AML-193 (cell line): ENCODE results near the gene CD52.
"Not testable (repeated sequence)": the region's sequence is repeated elsewhere in the genome, so short reads cannot be mapped to it uniquely, and the experiment has no call there.

ENCODE experiments used
- DNase-seq, 2 experiments: peaks; one replicate each; lab custom pipeline; 2025; lab: John Stamatoyannopoulos, UW

The CD52 gene

DNA sequence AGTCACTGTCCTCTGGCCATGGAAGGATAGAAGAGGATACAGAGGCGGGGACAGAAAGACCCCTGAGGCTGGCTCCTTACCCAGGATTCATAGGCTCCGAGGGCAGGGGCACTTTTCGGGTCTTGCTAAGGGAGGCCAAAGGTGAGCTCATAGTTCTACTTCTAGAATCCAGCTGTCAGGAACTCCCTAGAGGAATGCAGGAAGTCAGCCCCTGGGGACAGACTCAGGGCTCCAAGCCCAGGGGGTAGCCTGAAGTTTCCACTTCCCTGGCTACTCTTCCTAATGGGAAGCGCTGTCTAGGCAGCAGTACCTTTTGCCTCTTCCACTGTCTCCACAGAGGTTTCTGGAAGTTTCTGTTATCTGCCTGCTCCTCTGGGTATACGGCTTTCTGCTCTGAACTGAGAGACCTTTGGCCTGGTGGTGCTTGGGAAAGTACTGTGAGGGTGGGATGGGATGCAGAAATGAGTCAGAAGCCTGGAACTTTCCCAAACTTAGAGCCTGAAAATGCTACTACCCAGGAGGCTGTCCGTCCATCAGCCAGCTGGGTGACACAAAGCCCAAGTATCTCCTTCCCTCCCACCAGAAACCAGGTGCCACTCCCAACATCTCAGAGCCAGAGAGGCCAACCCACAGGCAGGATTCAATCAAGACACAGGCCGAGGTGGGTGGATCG, 14.9 kb upstream of the CD52 start:
- DNase-seq = no peak

DNA sequence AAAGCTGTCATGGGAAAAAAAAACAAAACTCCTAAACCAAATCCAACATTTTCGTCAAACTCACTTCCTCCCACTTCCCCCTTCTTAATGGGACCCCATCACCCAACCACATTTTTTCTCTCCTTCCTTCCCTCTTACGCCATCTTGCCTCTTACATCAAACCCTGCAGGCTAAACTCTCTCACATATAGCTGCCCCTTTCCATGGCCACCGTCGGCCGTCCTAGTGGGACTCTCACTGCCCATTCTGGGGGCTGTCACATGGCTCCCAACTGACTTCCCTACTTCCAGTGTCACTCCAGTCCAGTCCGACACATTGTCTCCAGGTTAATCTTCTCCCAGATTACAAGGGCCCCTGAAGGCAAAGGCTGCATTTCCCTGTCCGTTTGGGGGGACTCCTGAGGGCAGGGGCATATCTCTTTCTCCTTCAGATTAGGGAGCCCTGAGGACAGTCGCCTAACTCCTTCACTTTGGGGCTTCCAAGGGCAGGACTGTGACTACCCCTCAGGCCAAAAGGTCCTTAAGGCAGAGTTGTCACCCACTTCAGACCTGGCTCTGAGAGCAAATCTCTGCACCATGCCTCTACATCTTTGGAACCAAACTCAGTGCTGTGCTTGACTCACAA, 12.0 kb upstream of the CD52 start:
- DNase-seq = peak; percentile 46 to 49

DNA sequence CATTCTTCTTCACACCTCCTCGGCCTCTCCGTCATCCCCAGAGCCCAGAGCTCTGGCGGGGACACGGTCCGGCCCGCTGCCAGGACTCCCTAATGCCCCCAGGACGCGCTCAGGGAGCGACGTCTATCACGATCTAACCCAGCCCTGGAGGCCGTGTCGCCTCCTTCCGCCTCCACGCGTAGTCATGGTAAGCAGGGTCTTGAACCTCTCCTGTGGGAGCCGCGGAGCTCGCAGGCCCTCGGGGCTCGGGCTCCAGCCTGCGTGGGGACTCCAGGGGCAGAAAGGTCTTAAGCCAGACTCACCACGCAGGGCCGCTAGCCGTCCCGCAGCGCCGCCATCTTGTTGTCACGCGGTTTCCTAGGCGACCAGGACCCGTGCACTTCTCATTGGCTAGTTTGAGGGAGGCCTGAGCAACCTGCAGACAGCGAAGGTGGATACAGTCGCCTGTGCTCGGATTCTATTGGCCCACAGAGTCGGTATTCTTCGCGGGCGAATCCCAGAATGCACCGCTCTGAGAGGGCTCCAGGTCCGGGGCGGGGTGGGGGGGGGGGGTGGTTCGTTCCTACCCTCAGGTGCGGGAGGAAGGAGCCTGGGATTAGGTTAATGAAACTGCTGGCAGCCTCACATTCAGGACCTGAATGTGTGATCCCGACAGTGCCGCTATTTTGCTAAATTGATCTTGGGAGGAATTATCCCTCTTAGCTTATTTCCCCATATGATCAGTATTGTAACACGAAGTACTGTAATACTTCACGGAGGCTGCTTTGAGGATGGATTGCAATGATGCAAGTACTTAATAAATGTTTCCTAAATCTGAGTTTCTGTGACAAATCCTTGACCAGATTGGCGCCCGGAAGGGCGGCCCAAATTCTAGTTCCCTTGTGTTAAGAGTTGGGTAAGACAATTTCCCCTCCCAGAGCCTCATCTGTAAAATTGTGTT, 11.2 kb upstream of the CD52 start, which contains the start of gene UBXN11:
TSS of gene UBXN11 (minus strand) at position 347 of the 940 bp plus-strand sequence. CDS start 3,753 bp downstream, outside the sequence.
- DNase-seq = peak; percentile 82 to 86

DNA sequence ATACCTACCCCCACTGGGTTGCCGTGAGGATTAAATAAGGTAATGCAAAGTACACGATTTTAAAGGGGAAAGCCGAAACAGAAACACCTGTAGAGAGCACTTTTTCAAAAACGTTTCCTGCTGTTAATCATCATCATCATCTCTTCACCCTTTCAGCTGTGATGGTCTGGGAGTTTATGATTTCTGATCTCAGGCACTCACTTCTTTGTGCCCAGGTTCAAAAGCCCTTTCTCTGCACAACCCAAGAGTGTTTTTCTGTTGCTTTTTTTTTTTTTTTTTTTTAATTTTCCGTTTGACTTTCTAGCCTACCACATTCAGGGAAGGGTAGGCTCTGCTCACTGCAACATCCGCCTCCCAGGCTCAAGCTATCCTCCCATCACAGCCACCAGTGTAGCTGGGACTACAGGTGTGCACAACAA, 10.4 kb upstream of the CD52 start:
- DNase-seq = no peak

DNA sequence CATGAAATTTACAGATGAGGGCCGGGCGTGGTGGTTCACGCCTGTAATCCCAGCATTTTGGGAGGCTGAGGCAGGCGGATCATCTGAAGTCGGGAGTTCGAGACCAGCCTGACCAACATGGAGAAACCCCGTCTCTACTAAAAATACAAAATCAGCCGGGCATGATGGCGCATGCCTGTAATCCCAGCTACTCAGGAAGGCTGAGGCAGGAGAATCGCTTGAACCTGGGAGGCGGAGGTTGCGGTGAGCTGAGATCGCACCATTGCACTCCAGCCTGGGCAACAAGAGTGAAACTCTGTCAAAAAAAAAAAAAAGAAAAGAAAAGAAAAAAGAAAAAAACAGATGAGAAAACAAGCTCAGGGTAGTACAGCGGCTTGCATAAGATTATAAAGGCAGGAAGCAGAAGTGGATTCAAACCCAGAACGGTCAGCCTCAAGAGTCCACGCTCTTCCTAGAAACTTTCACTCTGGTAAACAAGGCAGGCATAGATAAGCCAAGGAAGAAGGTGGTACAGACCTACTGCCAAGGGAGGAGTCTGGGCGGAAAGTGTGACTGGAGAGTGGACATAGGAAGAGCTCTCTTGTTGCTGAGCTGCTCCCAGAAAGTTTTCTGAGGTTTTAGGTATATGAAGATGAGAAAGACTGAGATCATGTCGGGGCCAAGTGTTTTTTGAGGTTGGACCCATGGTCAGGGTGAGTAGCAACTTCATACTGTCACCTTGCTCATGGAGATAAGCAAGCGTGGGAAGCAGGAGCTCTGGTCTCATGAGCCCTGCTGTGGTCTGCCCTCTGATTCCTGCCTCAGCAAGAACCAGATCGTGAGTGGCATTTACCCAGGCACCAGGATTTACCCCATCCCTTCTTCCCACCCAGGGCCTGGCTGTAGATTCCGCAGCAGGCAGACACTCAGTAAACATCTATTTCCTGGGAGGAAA, 9.5 kb upstream of the CD52 start:
- peak in 1 of 2 experiments; percentile 8 for DNase-seq

DNA sequence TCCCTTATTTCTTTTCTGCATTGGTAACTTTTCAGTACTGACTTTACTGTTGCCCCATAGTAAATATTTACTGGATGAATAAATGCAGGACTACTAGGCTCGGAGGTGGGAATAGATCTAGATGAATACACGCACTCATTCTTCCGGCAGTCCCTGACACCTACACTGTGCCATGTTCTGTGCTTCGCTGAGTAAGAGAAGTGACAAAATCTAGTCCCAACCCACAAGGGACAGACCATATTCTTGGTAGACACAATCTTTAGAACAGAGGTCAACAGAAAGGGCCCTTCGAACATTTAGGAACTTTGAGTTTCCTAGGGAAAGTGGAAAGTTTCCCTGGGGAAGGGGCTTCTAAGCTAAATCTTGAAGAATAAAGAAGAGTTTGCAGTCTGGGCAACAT, 3.3 kb upstream of the CD52 start:
- no peak for DNase-seq

DNA sequence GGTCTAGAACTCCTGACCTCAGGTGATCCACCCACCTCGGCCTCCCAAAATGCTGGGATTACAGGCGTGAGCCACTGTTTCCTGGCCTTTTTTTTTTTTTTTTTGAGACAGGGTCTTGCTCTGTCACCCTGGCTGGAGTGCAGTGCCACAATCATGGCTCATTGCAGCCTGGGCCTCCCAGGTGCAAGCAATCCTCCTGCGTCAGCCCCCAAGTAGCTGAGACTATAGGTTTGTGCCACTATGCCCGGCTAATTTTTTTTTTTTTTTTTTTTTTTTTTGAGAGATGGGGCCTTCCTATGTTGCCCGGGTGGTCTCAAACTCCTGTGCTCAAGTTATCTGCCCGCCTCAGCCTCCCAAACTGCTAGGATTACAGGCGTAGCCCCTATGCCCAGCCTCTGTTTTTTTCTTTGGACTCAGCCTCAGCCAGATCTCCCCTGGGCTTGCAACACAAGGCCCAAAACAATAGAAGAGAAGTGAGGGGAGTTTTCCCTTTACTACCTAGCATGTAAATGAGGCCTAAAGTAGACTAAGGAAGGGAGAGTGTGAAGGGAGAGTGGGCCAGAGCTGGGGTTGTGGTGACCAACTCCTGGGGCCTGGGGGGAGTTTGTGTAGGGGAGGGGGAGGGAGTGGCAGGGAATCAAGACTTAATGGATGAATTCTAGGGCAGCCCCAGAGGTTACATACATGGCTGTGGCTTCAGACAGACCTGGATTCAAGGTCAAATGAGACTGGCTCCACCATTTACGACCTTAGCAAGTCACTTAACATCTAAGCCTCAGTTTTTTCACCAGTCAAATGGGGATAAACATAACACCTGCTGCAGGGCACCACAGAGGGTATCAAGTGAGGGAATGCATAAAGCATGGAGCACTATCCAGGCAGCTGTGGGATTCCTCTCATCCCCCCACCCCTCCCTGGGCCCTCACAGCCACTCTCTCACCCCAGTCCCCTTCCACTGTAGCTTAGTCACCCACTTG, 1.6 kb upstream of the CD52 start:
- DNase-seq = no peak

DNA sequence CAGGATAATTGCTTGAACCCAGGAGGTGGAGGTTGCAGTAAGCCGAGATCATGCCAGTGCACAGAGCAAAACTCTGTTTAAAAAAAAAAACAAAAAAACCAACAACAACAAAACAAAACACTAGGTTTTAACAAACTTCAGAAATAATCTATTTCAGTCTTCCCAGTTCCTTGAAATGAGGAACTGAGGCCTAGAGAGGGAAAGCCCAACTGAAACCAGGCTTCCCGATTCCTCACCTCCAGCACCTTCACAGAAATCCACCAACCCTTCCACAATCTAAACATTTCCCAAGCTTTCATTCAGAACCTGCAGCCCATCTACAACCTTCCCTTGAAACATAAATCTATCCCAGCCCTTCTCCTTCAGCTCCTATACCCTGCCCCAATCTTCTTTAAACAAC, 612 bp upstream of the CD52 start:
- DNase-seq = no peak

DNA sequence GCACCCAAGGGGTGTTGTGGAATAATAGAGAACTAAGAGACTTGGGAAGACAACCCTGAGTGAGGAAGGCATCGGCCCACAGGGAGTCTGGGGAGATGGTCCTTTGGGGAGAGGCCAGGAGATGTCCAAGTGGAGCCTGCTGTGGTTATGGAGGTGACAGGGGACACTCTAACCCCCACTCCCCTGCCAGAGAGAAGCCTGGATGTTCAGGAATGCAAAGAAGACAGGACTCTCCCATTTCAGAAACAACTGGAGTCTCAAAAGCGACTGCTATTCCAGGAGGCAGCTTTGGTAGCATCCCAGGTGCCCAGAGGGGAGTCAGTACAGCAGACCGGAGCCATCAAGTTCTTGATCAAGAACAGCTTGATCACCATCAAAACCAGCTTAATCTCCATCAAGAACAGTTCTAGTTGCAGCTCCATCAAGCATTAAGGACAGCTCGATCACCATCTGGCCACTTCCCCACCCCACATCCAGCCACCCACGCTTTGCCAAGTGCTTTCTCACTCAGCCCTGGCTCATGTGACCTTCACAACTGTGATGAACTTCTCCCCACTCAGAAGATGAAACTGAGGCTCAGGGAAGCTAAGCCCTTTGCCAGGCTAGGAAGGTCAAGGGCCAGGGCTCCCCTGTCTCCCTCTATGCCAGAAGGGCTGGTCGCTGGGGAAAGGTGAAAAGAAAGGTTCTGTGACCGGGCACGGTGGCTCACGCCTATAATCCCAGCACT, 743 bp downstream of the CD52 start:
- no peak for DNase-seq

DNA sequence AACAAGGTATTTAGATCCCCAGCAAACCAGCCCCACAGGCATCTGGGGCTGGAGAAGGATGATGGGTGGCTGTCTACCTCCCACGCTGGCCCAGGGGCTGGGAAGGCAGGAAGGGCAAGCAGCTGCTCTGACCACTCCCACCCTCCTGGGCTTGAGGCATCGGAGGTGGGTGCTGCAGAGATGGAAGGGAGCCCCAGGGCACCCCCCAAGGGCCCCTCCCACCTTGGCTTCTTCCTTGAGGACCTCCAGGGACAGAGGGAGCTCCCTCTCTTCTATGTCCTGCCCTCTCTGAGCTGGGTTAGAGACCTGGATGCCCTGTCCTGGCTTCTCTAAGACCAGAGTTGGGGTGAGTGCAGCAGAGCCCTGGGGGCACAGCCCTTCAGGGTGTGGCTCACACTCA, 3.1 kb downstream of the CD52 start:
- DNase-seq = no peak

DNA sequence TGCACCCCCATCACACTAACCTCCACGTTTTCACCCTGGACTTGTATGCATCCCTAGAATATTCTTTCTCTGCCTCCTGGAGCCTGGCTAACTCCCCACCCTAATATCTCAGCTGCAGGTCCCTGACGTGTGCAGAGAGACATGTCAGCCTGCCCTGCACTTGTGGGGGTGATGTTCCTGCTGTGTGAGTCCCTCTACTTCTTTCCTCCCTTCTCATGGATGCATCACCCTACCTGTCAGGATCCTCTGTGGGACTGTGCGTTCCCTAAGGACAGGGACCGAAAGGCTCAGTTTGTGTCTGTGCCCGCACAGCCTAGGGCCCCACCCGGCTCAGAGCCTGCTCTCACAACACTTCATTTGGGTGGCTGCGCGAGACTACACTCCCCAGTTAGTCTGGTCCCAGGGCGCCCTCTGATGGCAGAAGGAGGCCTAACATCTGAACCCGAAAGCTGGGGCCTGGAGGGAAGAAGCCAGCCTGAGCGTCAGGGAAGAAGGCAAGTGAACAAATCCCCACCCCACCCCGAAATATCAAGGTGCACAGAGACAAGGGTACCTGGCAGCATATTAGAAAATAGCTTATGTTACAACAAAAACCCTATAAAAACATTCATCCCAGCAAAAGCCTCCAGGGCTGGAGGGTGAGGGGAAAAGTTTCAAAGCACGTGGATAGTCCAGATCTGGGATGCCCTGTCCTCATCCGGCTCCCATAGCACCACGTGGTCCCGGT, 3.7 kb downstream of the CD52 start:
- peak; percentile 68 to 73 for DNase-seq

DNA sequence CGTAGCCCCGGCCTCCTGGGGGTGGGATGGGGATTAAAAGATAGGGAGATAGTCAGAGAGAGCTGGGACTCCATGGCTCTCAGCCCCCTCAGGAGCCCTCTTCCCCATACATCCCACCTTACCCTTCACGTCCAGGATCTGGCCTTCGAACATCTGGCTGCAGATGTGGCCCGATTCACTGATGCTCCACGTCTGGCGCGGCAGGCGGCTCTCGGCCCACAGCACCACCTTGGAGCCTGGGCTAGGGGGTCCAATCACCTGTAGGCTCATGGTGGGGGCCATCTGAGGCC, 4.2 kb downstream of the CD52 start:
- no peak for DNase-seq

DNA sequence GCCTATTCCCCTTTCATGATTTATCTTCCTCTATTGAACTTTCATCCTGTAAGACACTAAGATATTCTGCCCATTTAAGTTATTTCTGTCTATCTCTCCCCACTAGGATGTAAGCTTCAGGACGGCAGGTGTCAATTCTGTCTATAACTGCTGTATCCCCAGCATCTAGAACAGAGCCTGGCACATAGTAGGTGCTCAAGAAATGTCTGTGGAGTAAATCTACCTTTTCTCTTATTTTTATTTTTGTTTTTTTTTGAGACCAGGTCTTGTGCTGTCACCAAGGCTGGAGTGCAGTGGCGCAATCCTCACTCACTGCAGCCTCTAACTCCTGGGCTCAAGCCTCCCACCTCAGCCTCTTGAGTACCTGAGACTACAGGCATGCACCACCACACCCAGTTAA, 5.6 kb downstream of the CD52 start:
- no peak for DNase-seq

DNA sequence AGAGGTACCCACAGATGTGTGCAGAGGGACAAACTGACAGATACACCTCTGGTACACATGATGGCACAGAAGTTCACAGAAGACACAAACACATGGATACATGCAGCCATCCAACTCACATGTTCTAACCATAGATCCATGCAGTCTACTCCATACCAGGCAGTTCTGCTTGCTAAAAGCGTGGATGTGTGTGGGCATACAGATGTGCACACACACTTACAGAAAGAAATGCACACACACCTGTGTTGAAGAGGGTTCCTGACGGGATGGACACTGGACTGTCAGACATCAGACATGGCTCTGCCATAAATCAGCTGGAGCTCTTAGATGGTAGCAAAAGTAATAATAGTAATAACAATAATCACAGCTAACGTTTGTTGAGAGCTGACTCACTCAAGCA, 6.8 kb downstream of the CD52 start:
- DNase-seq = no peak

DNA sequence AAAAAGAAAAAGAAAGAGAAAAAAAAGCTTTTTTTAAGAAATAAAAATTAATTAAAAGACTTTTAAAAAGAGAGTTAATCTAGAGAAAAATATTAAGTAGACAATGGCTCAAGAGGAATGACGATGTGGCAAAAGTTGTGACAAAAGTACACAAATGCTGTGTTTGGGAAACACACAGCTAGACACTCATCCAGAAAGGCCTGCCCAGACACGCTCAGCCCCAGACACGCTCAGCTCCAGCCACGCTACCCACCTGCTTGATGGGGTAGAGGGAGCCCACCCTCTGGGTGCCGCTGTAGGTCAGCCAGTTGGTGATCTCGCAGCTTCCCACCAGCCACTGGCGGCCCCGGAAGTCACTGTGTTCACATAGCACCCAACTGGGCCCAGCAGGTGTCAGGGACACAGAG, 10.2 kb downstream of the CD52 start:
- no peak for DNase-seq

DNA sequence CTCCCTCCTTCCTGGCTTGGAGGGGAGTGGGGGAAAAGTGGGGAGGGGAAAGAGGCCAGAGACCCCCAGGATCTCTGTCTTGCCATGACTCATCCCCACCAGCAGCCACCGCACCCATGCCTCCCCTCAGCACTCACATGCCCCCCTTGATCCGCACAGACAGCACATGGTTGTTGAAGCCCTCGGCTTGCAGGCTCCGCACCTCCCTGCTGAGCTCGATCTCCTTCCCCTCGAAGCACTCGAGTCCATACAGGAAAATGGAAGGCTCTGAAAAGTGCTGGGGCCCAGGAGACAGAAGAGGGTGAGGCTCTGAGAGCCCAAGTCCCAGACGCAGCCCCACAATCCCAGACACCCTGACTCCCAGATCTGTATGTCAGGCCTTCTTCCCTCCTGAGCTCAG, 10.8 kb downstream of the CD52 start:
- DNase-seq = no peak

DNA sequence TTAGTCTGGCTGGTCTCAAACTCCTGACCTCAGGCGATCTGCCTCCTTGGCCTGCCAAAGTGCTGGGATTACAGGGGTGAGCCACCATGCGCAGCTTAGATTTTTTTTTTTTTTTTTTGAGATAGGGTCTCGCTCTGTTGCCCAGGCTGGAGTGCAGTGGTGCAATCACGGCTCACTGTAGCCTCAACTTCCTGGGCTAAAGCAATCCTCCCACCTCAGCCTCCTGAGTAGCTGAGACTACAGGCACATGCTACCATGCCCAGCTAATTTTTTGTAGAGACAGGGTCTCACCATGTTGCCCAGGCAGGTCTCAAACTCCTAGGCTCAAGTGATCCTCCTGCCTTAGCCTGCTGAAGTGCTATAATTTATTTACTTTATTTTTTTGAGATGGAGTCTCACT, 11.6 kb downstream of the CD52 start:
- DNase-seq = not testable (repeated sequence)

DNA sequence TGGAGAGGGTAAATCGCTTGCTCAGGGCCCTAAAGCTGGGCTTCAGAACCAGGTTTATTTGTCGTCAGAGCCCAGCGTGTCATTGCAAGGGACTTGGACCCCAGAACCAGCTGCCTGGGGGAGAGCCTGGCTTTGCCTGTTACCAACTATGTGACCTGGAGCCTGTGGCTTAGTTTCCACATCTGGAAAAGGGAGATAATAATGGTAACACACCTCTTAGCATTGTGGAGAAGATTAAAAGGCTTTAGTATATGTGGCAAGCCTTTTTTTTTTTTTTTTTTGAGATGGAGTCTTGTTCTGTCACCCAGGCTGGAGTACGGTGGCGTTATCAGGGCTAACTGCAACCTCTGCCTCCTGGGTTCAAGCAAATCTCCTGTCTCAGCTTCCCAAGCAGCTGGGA, 12.5 kb downstream of the CD52 start:
- no peak for DNase-seq

DNA sequence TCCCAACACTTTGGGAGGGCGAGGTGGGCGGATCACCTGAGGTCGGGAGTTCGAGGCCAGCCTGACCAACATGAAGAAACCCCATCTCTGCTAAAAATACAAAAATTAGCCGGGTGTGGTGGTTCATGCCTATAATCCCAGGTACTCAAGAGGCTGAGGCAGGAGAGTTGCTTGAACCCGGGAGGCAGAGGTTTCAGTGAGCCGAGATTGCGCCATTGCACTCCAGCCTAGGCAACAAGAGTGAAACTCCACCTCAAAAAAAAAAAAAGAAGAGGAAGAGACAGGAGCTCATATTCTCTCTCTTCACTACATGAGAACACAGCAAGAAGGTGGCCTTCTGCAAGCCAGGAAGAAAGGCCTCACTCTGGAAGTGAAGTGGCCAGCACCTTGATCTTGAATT, 15.6 kb downstream of the CD52 start:
- peak; percentile 16 to 25 for DNase-seq
